ENCODE measurements around the gene FAM193B.

FAM193B gene

GRCh38 chr5:177470759-177471536, 83.4 kb downstream of the FAM193B start:
- no peak for DNase-seq (ENCODE audit: low read depth)
